ENCODE results near the gene EIF3I. TPM values are rescaled to one million over a fixed set of nuclear protein-coding genes. Genes with fewer than 3 reads are reported as not detected.

Gene EIF3I
- total RNA-seq, 3 donors from 2014 or later (not counting 1 experiment from before 2014, with no cell fraction given): 107 to 126 (median 110) TPM

DNA sequence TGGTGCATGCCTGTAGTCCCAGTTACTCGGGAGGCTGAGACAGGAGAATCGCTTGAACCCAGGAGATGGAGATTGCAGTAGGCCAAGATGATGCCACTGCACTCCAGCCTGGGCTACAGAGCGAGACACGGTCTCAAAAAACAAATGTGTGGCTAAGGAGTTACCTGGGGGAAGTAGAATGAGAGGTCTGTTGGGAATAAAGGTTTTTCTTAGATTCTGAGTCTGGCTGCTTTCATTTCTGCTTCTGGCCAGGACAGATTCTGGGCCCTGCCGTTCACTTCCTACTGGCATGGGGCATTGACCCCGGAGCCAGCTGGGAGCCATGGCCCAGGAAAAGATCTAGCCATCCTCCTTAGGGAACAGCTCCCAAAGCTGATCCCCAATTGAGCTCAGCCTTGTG lies 13.7 kb upstream of the EIF3I start:
- TF ChIP-seq, protein P1, sequence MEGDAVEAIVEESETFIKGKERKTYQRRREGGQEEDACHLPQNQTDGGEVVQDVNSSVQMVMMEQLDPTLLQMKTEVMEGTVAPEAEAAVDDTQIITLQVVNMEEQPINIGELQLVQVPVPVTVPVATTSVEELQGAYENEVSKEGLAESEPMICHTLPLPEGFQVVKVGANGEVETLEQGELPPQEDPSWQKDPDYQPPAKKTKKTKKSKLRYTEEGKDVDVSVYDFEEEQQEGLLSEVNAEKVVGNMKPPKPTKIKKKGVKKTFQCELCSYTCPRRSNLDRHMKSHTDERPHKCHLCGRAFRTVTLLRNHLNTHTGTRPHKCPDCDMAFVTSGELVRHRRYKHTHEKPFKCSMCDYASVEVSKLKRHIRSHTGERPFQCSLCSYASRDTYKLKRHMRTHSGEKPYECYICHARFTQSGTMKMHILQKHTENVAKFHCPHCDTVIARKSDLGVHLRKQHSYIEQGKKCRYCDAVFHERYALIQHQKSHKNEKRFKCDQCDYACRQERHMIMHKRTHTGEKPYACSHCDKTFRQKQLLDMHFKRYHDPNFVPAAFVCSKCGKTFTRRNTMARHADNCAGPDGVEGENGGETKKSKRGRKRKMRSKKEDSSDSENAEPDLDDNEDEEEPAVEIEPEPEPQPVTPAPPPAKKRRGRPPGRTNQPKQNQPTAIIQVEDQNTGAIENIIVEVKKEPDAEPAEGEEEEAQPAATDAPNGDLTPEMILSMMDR (IDR thresholded peaks at IDR 0.05): no peak
- intact Hi-C loops (cut with micrococcal nuclease): no loop called here
- Histone ChIP-seq H3K36me3 (ENCODE audit: control insufficient read depth, insufficient read depth, low read length) (peaks cover 9% of the 10 kb centered on the region), H3K4me3 (ENCODE audit: low read length) (no peak overlapping the region), H3K27me3 (ENCODE audit: control insufficient read depth, insufficient read depth, low read length) (no peaks in the 10 kb centered on the region), H3K9me3 (ENCODE audit: control insufficient read depth, insufficient read depth, low read length) (no peaks in the 10 kb centered on the region), H3K27ac (ENCODE audit: low read length) (no peak overlapping the region), H3K4me1 (ENCODE audit: control insufficient read depth, insufficient read depth, low read length) (peaks cover 28% of the 10 kb centered on the region)
- H3K9me3 Mint-ChIP-seq: no peaks in the 10 kb centered on the region
- ATAC-seq (no peak), DNase-seq (no peak)
- 81% methylated on average over 6 of the region's 6 CpGs for WGBS (ENCODE audit: insufficient coverage)
- H3K4me1 Mint-ChIP-seq: peaks cover 13 to 25% of the 10 kb centered on the region in 2 donors
- no peaks in the 10 kb centered on the region for H3K27me3 Mint-ChIP-seq (ENCODE audit: low read depth in 2 of 2)
- H3K4me3 Mint-ChIP-seq: no peak overlapping the region
- H3K36me3 Mint-ChIP-seq: no peaks in the 10 kb centered on the region
- H3K27ac Mint-ChIP-seq: no peak overlapping the region

GRCh38 chr1:32208891-32209328 lies 13.3 kb upstream of the EIF3I start, which contains the start of gene DCDC2B:
DCDC2B (plus strand) TSS chr1:32209089; CDS start chr1:32209094, 5 bp downstream.
- TF ChIP-seq, protein P1 (IDR thresholded peaks at IDR 0.05): no peak
- H3K36me3 Mint-ChIP-seq: no peaks in the 10 kb centered on the region
- DNase-seq (no peak), ATAC-seq (no peak)
- H3K27me3 Mint-ChIP-seq (ENCODE audit: low read depth in 2 of 2): no peaks in the 10 kb centered on the region
- H3K27me3 ChIP-seq (ENCODE audit: control insufficient read depth, insufficient read depth, low read length): no peaks in the 10 kb centered on the region
- H3K27ac Mint-ChIP-seq: peak within 1 kb of the TSS in 1 of 2 donors; percentile 56
- H3K4me1 ChIP-seq (ENCODE audit: control insufficient read depth, insufficient read depth, low read length): peaks cover 28% of the 10 kb centered on the region
- no peak within 1 kb of the TSS for H3K27ac ChIP-seq (ENCODE audit: low read length)
- H3K9me3 ChIP-seq (ENCODE audit: control insufficient read depth, insufficient read depth, low read length): no peaks in the 10 kb centered on the region
- no peak within 1 kb of the TSS for H3K4me3 Mint-ChIP-seq
- no peak within 1 kb of the TSS for H3K4me3 ChIP-seq (ENCODE audit: low read length)
- 92% methylated on average over 5 of the region's 5 CpGs for WGBS (ENCODE audit: insufficient coverage)
- peaks cover 7% of the 10 kb centered on the region for H3K36me3 ChIP-seq (ENCODE audit: control insufficient read depth, insufficient read depth, low read length)
- H3K4me1 Mint-ChIP-seq: peaks cover 8 to 20% of the 10 kb centered on the region in 2 donors
- H3K9me3 Mint-ChIP-seq: no peaks in the 10 kb centered on the region
- intact Hi-C loops (cut with micrococcal nuclease): no loop called here

DNA sequence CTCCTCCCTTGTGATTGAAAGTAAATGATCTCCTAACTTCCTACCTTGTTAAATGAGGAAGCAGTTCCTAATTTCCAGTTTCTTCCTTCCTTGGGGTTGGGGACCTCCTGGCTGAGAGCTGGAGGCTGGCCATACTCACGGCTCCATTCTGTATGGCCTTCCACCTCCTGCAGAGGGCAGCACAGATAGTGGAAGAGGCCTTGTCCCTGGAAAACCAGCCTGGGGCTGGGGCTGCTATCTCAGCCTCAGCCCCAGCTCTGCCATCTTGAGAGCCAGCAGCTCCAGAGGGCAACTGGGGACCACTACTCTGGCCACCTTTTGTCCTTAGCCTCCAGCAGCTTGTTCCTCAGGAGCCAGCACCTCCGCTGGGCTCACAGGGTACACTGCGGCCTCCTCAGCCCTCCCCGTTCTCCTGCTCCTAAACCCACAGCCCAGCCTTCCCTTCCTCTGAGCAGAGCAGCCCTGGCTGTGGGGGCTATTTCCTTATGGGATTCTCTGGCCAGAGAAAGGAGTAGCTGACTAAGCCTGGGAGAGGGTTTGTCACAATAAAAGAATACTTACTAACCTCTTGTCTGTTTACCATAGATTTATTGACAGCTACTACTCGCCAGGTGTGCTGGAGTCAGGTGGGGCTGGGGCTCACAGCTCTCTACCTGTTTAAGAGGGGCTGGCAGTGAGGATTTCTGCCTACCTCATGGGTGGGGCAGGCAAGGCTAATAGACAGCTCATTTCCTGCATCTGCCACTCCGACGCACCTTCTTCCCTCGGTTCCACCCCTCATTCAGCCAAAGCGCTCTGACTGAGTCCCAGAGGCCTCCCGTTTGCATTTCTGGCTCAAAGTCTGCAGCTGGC lies 6.4 kb upstream of the EIF3I start:
- intact Hi-C loops (cut with micrococcal nuclease): loop anchor here (1.0 to 5.0 kb wide), 2 partner anchors 36 to 198 kb away; partner anchors contain the start of gene LCK
- peak; percentile 35 to 79 for DNase-seq
- H3K9me3 ChIP-seq (ENCODE audit: control insufficient read depth, insufficient read depth, low read length): no peaks in the 10 kb centered on the region
- no peak overlapping the region for H3K4me3 Mint-ChIP-seq
- no peak overlapping the region for H3K27ac Mint-ChIP-seq
- no peak overlapping the region for H3K4me3 ChIP-seq (ENCODE audit: low read length)
- peak; percentile 73 to 99 (median 92) for ATAC-seq
- H3K4me1 ChIP-seq (ENCODE audit: control insufficient read depth, insufficient read depth, low read length): peaks cover 6% of the 10 kb centered on the region
- H3K36me3 Mint-ChIP-seq: no peaks in the 10 kb centered on the region
- no peaks in the 10 kb centered on the region for H3K27me3 Mint-ChIP-seq (ENCODE audit: low read depth in 2 of 2)
- H3K27me3 ChIP-seq (ENCODE audit: control insufficient read depth, insufficient read depth, low read length): no peaks in the 10 kb centered on the region
- peaks cover 35% of the 10 kb centered on the region for H3K36me3 ChIP-seq (ENCODE audit: control insufficient read depth, insufficient read depth, low read length)
- TF ChIP-seq, protein P1 (IDR thresholded peaks at IDR 0.05): peak; percentile 74
- H3K4me1 Mint-ChIP-seq: peaks cover 5% of the 10 kb centered on the region in 2 donors
- no peak overlapping the region for H3K27ac ChIP-seq (ENCODE audit: low read length)
- WGBS (ENCODE audit: insufficient coverage): 88% methylated on average over 10 of the region's 10 CpGs
- H3K9me3 Mint-ChIP-seq: no peaks in the 10 kb centered on the region

Measured in natural killer cell (primary cell).